CD4-positive, alpha-beta T cell (primary cell): ENCODE data around the gene PRKCA. TPM values are rescaled to one million over a fixed set of nuclear protein-coding genes. Genes with fewer than 3 reads are reported as not detected.

Experiments used
- ATAC-seq: fragments of 200-7000 bp; cut with Tn5 transposase; one replicate; pipeline ENCODE4 v1.10.0; 2022; ENCODE audit warnings: mild to moderate bottlenecking; ENCODE audit not compliant: poor library complexity
- CTCF ChIA-PET: fragments of 350-600 bp; sonication (Branson Sonifier 250); formaldehyde crosslinking; loops from one replicate; lab custom pipeline; 2021; ENCODE audit warnings: antibody characterized with exemption, inconsistent platforms; lab: Charles Lee
- POLR2A ChIA-PET: fragments of 350-600 bp; sonication (Branson Sonifier 250); formaldehyde crosslinking; loops from one replicate; lab custom pipeline; 2021; ENCODE audit warnings: antibody characterized with exemption, inconsistent platforms; lab: Charles Lee
- DNase-seq, 14 experiments: peaks; one replicate each; pipeline ENCODE4 v3.0.0-alpha.2; 2013 to 2020; ENCODE audit warnings: mixed read lengths in 2 of 14
- H3K27ac ChIP-seq, 2 donors: one replicate each; pipeline versions ENCODE4 v1.5.1 to v1.7.0; 2013; ENCODE audit warnings: low read length in 2 of 2, low read depth in 1 of 2, mild to moderate bottlenecking in 1 of 2
- H3K27me3 ChIP-seq, 2 experiments: 1 replicate in 1 of 2; 2 replicates in 1 of 2; pipeline versions ENCODE4 v1.6.1 to v1.7.0; 2013; ENCODE audit warnings: low read length in 2 of 2, control low read depth in 1 of 2, mild to moderate bottlenecking in 1 of 2, moderate library complexity in 1 of 2; ENCODE audit not compliant: insufficient read depth in 2 of 2, control insufficient read depth in 1 of 2
- H3K36me3 ChIP-seq: one replicate; pipeline ENCODE4 v1.6.1; 2013; ENCODE audit warnings: low read length, control low read depth; ENCODE audit not compliant: insufficient read depth
- H3K4me1 ChIP-seq: one replicate; pipeline ENCODE4 v1.6.1; 2013; ENCODE audit warnings: low read length, control low read depth; ENCODE audit not compliant: insufficient read depth
- H3K4me3 ChIP-seq: one replicate; pipeline ENCODE4 v1.5.1; 2013; ENCODE audit warnings: mild to moderate bottlenecking, low read length, moderate library complexity
- H3K9me3 ChIP-seq, 2 experiments: 1 replicate in 1 of 2; 2 replicates in 1 of 2; pipeline versions ENCODE4 v1.6.1 to v1.7.0; 2013; ENCODE audit warnings: low read length in 2 of 2, mild to moderate bottlenecking in 2 of 2, control low read depth in 1 of 2, moderate library complexity in 1 of 2; ENCODE audit not compliant: control insufficient read depth in 1 of 2, insufficient read depth in 1 of 2
- H3K27ac Mint-ChIP-seq: one replicate; pipeline ENCODE4 v1.8.0; 2020; ENCODE audit warnings: mixed read lengths
- H3K27me3 Mint-ChIP-seq: one replicate; pipeline ENCODE4 v1.8.0; 2021; ENCODE audit warnings: mixed read lengths
- H3K36me3 Mint-ChIP-seq: one replicate; pipeline ENCODE4 v1.8.0; 2021; ENCODE audit warnings: low read depth, mixed read lengths
- H3K4me1 Mint-ChIP-seq: one replicate; pipeline ENCODE4 v1.8.0; 2021; ENCODE audit warnings: low read depth, mixed read lengths
- H3K4me3 Mint-ChIP-seq: one replicate; pipeline ENCODE4 v1.8.0; 2020; ENCODE audit warnings: mild to moderate bottlenecking, mixed read lengths
- H3K9me3 Mint-ChIP-seq: one replicate; pipeline ENCODE4 v1.8.0; 2020; ENCODE audit warnings: mixed read lengths
- CTCF ChIP-seq: fragments of 200-600 bp; IDR thresholded peaks from one replicate; pipeline ENCODE4 v1.8.0; 2022; ENCODE audit warnings: antibody characterized with exemption, mild to moderate bottlenecking
- intact Hi-C, 2 experiments: fragments of 100-400 bp; cut with DNase I in 1 of 2; cut with micrococcal nuclease in 1 of 2; formaldehyde crosslinking; loops; one replicate each; pipeline versions ENCODE4 v1.15.1 to v1.9.0; 2023 to 2025; cut with DNase I, micrococcal nuclease
- total RNA-seq, 174 experiments: library from RNA in 2 of 174; stranded (reverse) in 2 of 174; gene quantifications; one replicate each; pipeline ENCODE4 v1.2.3 and lab custom pipeline; 2021 to 2026

Gene PRKCA
- total RNA-seq, 2 experiments from 2014 or later, result 84.8 to 88.6 TPM

DNA sequence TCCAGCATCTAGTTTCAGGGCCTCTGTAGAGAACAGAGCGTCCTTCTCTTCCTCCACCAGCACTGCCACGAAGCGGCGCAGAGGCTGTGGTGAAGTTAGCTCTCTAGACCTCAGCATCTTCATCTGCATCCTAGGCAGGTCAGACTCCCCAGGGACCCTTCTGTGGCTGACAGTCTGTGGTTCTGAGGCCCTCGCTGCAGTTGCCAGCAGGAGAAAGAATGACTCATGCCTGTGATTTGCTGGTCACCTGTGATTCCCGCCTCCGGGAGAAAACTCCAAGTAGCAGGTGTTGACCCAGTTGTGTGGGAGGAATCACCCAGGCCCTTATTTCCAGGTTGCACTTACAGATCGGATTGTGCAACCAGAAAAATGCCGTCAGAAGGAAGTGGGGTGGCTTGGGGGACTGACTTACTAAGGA, 415.2 kb downstream of the PRKCA start:
- Mint-ChIP-seq H3K27ac (no peak overlapping the region), H3K36me3 (peaks cover 40% of the 10 kb centered on the region), H3K27me3 (no peaks in the 10 kb centered on the region), H3K4me3 (no peak overlapping the region), H3K4me1 (peaks cover 23% of the 10 kb centered on the region), H3K9me3 (no peaks in the 10 kb centered on the region)
- Histone ChIP-seq H3K27ac (no peak overlapping the region), H3K36me3 (peaks cover 6% of the 10 kb centered on the region), H3K4me1 (peaks cover 10% of the 10 kb centered on the region), H3K27me3 (no peaks in the 10 kb centered on the region), H3K9me3 (no peaks in the 10 kb centered on the region), H3K4me3 (no peak overlapping the region)
- ATAC-seq (no peak), DNase-seq (no peak)
- no peak for TF ChIP-seq CTCF
- intact Hi-C loops, result loop anchor here (5.0 kb wide), 2 partner anchors 190 to 575 kb away; no protein-coding TSS in a partner anchor
- CTCF ChIA-PET, result no interaction called here
- POLR2A ChIA-PET, result no interaction called here

DNA sequence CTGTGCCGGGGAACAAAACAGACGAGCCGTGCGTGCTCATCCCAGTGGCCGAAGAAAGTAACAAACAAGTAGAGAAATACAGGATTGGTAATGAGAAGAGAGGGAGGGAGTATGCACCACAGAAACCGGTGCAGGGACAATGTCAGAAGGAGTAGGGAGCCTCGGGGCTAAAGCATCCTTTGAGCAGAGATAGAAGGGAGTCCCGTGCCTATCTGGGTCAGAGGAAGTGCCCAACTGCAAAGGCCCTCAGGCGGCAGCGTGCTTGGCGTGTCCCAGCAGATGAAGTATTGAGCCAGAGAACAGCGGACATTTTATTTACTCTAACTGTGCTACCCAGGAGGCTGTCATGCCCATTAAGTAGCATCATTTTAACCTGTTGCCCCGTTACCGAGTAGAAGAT, 417.6 kb downstream of the PRKCA start:
- Mint-ChIP-seq H3K27me3 (no peaks in the 10 kb centered on the region), H3K9me3 (no peaks in the 10 kb centered on the region), H3K4me3 (no peak overlapping the region), H3K4me1 (peaks cover 22% of the 10 kb centered on the region), H3K27ac (no peak overlapping the region), H3K36me3 (peaks cover 48% of the 10 kb centered on the region)
- peaks cover 3% of the 10 kb centered on the region for H3K4me1 ChIP-seq
- ChIA-PET CTCF (no interaction called here), POLR2A (no interaction called here)
- no peak overlapping the region for H3K27ac ChIP-seq
- no peak for TF ChIP-seq CTCF
- DNase-seq (no peak), ATAC-seq (no peak)
- no peak overlapping the region for H3K4me3 ChIP-seq
- peaks cover 6% of the 10 kb centered on the region for H3K36me3 ChIP-seq
- no peaks in the 10 kb centered on the region for H3K9me3 ChIP-seq
- H3K27me3 ChIP-seq, result no peaks in the 10 kb centered on the region
- intact Hi-C loops, result no loop called here

DNA sequence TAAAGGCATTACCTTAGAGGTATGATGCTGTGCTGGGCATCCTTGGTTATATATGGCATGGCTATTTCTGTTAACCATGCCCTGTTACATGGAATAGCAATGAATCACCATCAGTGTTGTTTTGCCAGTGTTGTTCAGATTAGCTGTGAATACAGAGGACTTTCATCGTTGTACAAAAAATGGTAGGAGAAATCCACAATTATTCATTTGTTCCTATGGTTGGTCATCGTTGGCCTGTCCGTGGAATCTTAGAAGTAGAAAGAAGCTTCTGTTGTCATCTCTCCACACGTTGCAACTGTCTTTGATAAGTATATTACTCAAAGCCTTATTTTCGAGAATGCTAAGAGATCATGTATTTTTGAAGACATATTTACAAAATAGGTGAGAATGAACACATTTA, 418.2 kb downstream of the PRKCA start:
- ChIA-PET CTCF (no interaction called here), POLR2A (no interaction called here)
- Histone ChIP-seq H3K4me3 (no peak overlapping the region), H3K4me1 (peaks cover 5% of the 10 kb centered on the region), H3K9me3 (no peaks in the 10 kb centered on the region), H3K27me3 (no peaks in the 10 kb centered on the region), H3K36me3 (peaks cover 6% of the 10 kb centered on the region), H3K27ac (no peak overlapping the region)
- ATAC-seq, result no peak
- intact Hi-C loops, result no loop called here
- no peak for DNase-seq
- no peaks in the 10 kb centered on the region for H3K27me3 Mint-ChIP-seq
- H3K36me3 Mint-ChIP-seq, result peaks cover 45% of the 10 kb centered on the region
- TF ChIP-seq CTCF, result no peak
- H3K4me1 Mint-ChIP-seq, result peaks cover 25% of the 10 kb centered on the region
- no peak overlapping the region for H3K4me3 Mint-ChIP-seq
- H3K27ac Mint-ChIP-seq, result no peak overlapping the region
- H3K9me3 Mint-ChIP-seq, result no peaks in the 10 kb centered on the region
